Measurements from ENCODE around the gene DYNC1LI1.
A peak's percentile ranks its signal among the peaks of the same experiment; 100 is the strongest.

Gene DYNC1LI1

GRCh38 chr3:32557640-32558352 lies 12.9 kb downstream of the DYNC1LI1 start:
- DNase-seq (ENCODE audit: low read depth): no peak
- H3K4me3 ChIP-seq (ENCODE audit: low read depth, low read length): no peak overlapping the region
- TF ChIP-seq CTCF (IDR thresholded peaks at IDR 0.05; ENCODE audit: insufficient read depth, low read depth, low read length, missing control alignments): no peak

GRCh38 chr3:32556332-32556731 lies 14.3 kb downstream of the DYNC1LI1 start:
- no peak for TF ChIP-seq CTCF (IDR thresholded peaks at IDR 0.05; ENCODE audit: insufficient read depth, low read depth, low read length, missing control alignments)
- peak; percentile 24 for DNase-seq (ENCODE audit: low read depth)
- H3K4me3 ChIP-seq (ENCODE audit: low read depth, low read length): no peak overlapping the region

GRCh38 chr3:32553973-32554372 lies 16.7 kb downstream of the DYNC1LI1 start:
- H3K4me3 ChIP-seq (ENCODE audit: low read depth, low read length): no peak overlapping the region
- no peak for TF ChIP-seq CTCF (IDR thresholded peaks at IDR 0.05; ENCODE audit: insufficient read depth, low read depth, low read length, missing control alignments)
- DNase-seq (ENCODE audit: low read depth): no peak

- no peak for TF ChIP-seq CTCF (IDR thresholded peaks at IDR 0.05; ENCODE audit: insufficient read depth, low read depth, low read length, missing control alignments)
- no peak overlapping the region for H3K4me3 ChIP-seq (ENCODE audit: low read depth, low read length)
- peak; percentile 29 for DNase-seq (ENCODE audit: low read depth)
These were observed 17.2 kb downstream of the DYNC1LI1 start for GRCh38 chr3:32553459-32553858.

DNA sequence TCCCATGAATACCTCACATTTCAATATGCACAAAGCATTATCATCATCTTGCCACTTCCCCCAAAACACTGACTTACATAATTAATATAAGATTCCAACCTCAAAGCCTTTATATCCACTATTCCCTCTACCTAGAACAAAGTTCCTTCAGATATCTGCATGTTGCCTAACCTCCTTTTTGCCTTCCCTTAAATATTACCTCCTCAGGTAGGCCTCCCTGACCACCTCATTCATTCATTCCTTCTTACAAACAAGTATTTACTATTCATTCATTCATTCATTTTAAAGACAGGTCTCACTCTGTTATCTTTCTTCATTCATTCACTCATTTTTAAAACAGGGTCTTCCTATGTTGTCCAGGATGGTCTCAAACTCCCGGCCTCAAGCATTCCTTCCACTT lies 18.6 kb downstream of the DYNC1LI1 start:
- no peak for TF ChIP-seq CTCF (IDR thresholded peaks at IDR 0.05; ENCODE audit: insufficient read depth, low read depth, low read length, missing control alignments)

DNA sequence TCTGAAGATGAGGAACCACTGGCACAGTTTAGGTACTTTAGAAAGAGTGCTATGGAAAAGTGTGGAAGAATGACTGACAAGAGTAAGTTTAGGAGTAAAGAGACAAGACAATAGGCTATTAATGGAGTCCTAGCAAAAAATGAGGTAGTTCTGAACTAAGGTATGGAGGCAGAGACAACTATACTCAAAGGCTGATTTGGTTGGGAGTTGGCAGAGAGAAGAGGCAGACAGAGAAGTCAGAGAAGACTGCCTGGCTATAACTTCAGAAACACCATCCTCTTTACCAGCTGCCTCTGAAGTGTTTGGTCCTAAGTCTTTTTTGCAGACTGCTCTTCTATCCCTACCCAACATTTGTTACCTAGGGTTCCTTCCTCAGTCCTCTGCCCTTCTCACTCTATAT lies 19.2 kb downstream of the DYNC1LI1 start:
- DNase-seq (ENCODE audit: low read depth): no peak
- H3K4me3 ChIP-seq (ENCODE audit: low read depth, low read length): no peak overlapping the region
- TF ChIP-seq CTCF (IDR thresholded peaks at IDR 0.05; ENCODE audit: insufficient read depth, low read depth, low read length, missing control alignments): no peak

More for the DNA sequence above, 18.6 kb downstream of the DYNC1LI1 start:
- DNase-seq (ENCODE audit: low read depth): no peak
- no peak overlapping the region for H3K4me3 ChIP-seq (ENCODE audit: low read depth, low read length)

DNA sequence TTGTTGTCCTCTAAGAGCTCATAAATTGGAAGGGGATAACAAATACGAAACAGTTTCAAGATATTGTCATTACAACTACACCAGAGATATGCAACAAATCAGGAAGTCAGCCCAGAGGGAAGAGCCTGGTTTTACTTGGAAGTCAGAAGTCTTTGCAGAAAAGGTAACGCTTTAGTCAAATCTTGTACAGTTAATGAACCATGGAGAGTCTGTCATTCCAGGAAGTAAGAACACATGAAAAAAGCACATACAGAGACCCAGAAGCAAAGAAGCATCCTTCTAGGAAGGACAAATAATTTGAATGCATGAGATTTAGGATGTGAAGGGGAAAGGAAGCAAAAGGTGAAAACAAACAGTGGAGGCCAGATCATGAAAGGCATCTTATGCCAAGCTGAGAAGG lies 19.6 kb downstream of the DYNC1LI1 start:
- TF ChIP-seq CTCF (IDR thresholded peaks at IDR 0.05; ENCODE audit: insufficient read depth, low read depth, low read length, missing control alignments): no peak
- no peak for DNase-seq (ENCODE audit: low read depth)
- H3K4me3 ChIP-seq (ENCODE audit: low read depth, low read length): no peak overlapping the region

Measured in GM12865 (cell line).